GM12864 (cell line): ENCODE measurements around the gene PHC3.
"Not testable (repeated sequence)": the region's sequence is repeated elsewhere in the genome, so short reads cannot be mapped to it uniquely, and the experiment has no call there.

Source experiments
- DNase-seq: peaks from one replicate; pipeline ENCODE4 v3.0.0-alpha.2; 2011; ENCODE audit warnings: low read depth
- H3K4me3 ChIP-seq: 2 replicates; pipeline ENCODE4 v1.5.1; 2011; ENCODE audit warnings: mild to moderate bottlenecking, low read depth, low read length, control low read depth
- TF ChIP-seq, protein P1 (sequence below): IDR thresholded peaks from 2 replicates; pipeline ENCODE4 v1.5.1; 2011; ENCODE audit warnings: low read depth, mild to moderate bottlenecking, moderate library complexity, low read length, control low read depth, inconsistent platforms; ENCODE audit errors: missing control alignments

Gene PHC3

GRCh38 chr3:170204509-170204908 lies 23.0 kb upstream of the PHC3 start:
- H3K4me3 ChIP-seq, result no peak overlapping the region
- TF ChIP-seq, protein P1, sequence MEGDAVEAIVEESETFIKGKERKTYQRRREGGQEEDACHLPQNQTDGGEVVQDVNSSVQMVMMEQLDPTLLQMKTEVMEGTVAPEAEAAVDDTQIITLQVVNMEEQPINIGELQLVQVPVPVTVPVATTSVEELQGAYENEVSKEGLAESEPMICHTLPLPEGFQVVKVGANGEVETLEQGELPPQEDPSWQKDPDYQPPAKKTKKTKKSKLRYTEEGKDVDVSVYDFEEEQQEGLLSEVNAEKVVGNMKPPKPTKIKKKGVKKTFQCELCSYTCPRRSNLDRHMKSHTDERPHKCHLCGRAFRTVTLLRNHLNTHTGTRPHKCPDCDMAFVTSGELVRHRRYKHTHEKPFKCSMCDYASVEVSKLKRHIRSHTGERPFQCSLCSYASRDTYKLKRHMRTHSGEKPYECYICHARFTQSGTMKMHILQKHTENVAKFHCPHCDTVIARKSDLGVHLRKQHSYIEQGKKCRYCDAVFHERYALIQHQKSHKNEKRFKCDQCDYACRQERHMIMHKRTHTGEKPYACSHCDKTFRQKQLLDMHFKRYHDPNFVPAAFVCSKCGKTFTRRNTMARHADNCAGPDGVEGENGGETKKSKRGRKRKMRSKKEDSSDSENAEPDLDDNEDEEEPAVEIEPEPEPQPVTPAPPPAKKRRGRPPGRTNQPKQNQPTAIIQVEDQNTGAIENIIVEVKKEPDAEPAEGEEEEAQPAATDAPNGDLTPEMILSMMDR, result no peak
- DNase-seq, result no peak

DNA sequence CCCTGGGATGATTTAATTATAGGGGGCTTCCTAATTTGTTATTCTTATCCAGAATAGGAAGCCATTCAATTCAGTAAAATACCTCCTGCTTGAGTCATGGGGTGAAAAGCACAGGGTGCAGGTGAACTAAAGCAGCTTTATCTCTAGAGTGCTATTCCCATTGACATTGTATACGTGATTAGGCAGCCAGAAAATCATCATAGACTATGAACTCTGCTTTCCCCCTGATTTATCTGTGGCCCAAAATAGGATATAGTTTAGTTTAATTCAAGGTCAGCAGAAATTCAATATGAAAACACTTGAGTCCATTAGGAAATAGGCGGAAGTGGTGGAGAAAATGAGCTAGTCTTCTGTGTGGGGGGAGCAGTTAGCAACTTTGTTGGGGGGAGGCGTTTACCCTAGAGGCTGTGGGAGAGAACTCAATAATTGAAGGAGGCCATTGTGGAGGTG lies 22.5 kb upstream of the PHC3 start:
- no peak overlapping the region for H3K4me3 ChIP-seq
- no peak for DNase-seq
- TF ChIP-seq, protein P1, result no peak

GRCh38 chr3:170203457-170203856 lies 21.9 kb upstream of the PHC3 start:
- DNase-seq, result no peak
- H3K4me3 ChIP-seq, result no peak overlapping the region
- TF ChIP-seq, protein P1, result no peak

DNA sequence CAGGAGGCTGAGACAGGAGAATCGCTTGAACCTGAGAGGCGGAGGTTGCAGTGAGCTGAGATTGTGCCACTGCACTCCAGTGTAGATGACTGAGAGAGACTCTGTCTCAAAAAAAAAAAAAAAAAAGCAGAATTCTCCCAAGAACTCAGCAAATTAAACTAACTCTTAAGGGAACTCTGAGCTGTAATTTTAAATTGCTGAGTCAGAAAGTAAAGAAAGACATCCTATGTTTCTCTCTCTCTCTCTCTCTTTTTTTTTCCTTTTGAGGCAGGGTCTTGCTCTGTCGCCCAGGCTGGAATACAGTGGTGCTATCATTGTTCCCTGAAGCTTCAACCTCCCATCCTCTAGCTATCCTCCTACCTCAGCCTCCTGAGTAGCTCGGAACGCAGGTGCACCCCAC lies 20.0 kb upstream of the PHC3 start:
- H3K4me3 ChIP-seq, result no peak overlapping the region
- DNase-seq, result no peak
- TF ChIP-seq, protein P1, result no peak

- no peak for DNase-seq
- no peak overlapping the region for H3K4me3 ChIP-seq
- TF ChIP-seq, protein P1, result no peak
These were observed 19.5 kb upstream of the PHC3 start for GRCh38 chr3:170200987-170201386.

DNA sequence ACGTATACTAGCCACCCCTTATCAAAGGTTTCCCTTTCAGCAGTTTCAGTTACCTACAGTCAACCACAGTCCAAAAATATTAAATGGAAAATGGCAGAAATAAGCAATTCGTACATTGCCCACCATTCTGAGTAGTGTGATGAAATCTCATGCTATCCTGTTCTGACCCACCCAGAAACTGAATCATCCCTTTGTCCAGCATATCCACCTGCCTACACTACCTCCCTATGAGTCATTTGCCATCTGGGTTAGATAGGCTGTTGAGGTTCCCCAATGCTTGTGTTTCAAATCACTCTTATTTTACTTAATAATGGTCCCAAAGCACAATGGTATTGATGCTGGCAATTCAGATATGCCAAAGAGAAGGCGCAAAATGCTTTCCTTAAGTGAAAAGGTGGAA lies 15.3 kb upstream of the PHC3 start:
- TF ChIP-seq, protein P1, result no peak
- no peak overlapping the region for H3K4me3 ChIP-seq
- DNase-seq, result no peak

- H3K4me3 ChIP-seq, DNase-seq: not testable (repeated sequence)
These were observed 14.2 kb upstream of the PHC3 start for GRCh38 chr3:170195759-170196158.
